ENCODE results near the gene DEFB132. TPM values are rescaled to one million over a fixed set of nuclear protein-coding genes. Genes with fewer than 3 reads are reported as not detected.

Gene DEFB132
- total and polyA plus RNA-seq, 2 donors (not counting 3 experiments of a cell fraction or from before 2014, with no cell fraction given), result not detected

DNA sequence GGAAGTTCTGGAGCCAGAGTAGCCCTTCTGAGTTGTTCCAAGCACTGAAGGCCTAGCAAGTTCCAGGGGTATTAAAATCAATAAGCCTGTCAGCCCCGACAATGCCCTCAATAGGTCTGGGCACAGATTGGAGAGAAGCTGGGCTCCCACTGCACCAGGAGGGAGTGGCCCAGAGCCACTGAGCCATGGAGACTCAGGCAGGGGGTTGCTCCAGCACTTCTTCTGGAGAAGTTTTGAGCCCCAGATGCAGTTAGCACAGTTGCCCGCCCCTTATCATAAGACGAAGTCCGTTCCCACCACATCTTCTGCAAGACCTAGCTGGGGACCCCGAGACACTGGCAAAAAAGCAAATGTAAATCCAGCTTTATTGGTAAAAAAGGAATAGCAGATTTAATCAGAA, 13.0 kb downstream of the DEFB132 start:
- peaks cover 3% of the 10 kb centered on the region for H3K4me1 ChIP-seq (ENCODE audit: control insufficient read depth, extremely low read depth, insufficient read depth, low read length)
- H4K20me1 ChIP-seq (replicated peaks; ENCODE audit: control insufficient read depth, extremely low read depth, insufficient read depth, low read length), result no peaks in the 10 kb centered on the region
- no peak overlapping the region for H3K4me2 ChIP-seq (ENCODE audit: insufficient read depth, low read length)
- peaks cover 0 to 3% of the 10 kb centered on the region in 2 experiments for H3K36me3 ChIP-seq (ENCODE audit: control insufficient read depth in 2 of 2, extremely low read depth in 1 of 2, insufficient read depth in 2 of 2, low read length in 2 of 2)
- H3K4me3 ChIP-seq (replicated peaks in 1 of 3; ENCODE audit: insufficient read depth in 1 of 3, low read depth in 1 of 3, low read length in 3 of 3), result no peak overlapping the region
- ChIA-PET CTCF (interaction anchor here (0.6 to 8.3 kb wide), 3 partner anchors 55 to 209 kb away, joined by 3 to 66 read pairs (median 4); partner anchors contain the start of gene SOX12), POLR2A (interaction anchor here (0.6 kb wide), 1 partner anchor 13 kb away, joined by 3 read pairs; no protein-coding TSS in a partner anchor)
- H3K79me2 ChIP-seq (ENCODE audit: control insufficient read depth, insufficient read depth, low read length), result no peaks in the 10 kb centered on the region
- no peak overlapping the region for H2AFZ ChIP-seq (ENCODE audit: low read depth, low read length)
- intact Hi-C loops (cut with micrococcal nuclease) (no loop called here), dilution Hi-C loops (cut with MboI; ENCODE audit: extremely low pct_ligation_motif_present, low sequenced_read_pairs) (no loop called here)
- TF ChIP-seq GATA2 (IDR thresholded peaks at IDR 0.05; ENCODE audit: insufficient read depth, insufficient read length, low read depth, low read length) (no peak), FOS (IDR thresholded peaks at IDR 0.05; ENCODE audit: borderline replicate concordance, insufficient read depth, low read length) (no peak), EZH2 (IDR thresholded peaks at IDR 0.05; ENCODE audit: borderline replicate concordance, low read depth, low read length, severe bottlenecking) (no peak), POLR2AphosphoS5 (IDR thresholded peaks at IDR 0.05; ENCODE audit: insufficient read depth, low read depth, low read length) (no peak), POLR2A (IDR thresholded peaks at IDR 0.05; ENCODE audit: low read depth, low read length) (no peak), MYC (IDR thresholded peaks at IDR 0.05; ENCODE audit: low read depth, low read length) (no peak), JUN (IDR thresholded peaks at IDR 0.05; ENCODE audit: borderline replicate concordance, insufficient read depth, insufficient read length, low read depth) (no peak)
- TF ChIP-seq, protein P1, sequence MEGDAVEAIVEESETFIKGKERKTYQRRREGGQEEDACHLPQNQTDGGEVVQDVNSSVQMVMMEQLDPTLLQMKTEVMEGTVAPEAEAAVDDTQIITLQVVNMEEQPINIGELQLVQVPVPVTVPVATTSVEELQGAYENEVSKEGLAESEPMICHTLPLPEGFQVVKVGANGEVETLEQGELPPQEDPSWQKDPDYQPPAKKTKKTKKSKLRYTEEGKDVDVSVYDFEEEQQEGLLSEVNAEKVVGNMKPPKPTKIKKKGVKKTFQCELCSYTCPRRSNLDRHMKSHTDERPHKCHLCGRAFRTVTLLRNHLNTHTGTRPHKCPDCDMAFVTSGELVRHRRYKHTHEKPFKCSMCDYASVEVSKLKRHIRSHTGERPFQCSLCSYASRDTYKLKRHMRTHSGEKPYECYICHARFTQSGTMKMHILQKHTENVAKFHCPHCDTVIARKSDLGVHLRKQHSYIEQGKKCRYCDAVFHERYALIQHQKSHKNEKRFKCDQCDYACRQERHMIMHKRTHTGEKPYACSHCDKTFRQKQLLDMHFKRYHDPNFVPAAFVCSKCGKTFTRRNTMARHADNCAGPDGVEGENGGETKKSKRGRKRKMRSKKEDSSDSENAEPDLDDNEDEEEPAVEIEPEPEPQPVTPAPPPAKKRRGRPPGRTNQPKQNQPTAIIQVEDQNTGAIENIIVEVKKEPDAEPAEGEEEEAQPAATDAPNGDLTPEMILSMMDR (IDR thresholded peaks at IDR 0.05; ENCODE audit: extremely low read depth in 1 of 2, insufficient read depth in 1 of 2, low read depth in 1 of 2, low read length in 2 of 2), result no peak
- TF ChIP-seq, protein P2, sequence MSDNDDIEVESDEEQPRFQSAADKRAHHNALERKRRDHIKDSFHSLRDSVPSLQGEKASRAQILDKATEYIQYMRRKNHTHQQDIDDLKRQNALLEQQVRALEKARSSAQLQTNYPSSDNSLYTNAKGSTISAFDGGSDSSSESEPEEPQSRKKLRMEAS (IDR thresholded peaks at IDR 0.05; ENCODE audit: insufficient read depth, insufficient read length), result no peak
- DNase-seq (ENCODE audit: low read depth, low spot score), result no peak
- H3K9me1 ChIP-seq (replicated peaks; ENCODE audit: control insufficient read depth, extremely low read depth, insufficient read depth, low read length), result no peaks in the 10 kb centered on the region
- H3K9me3 ChIP-seq (replicated peaks; ENCODE audit: control insufficient read depth, insufficient read depth, low read length), result no peaks in the 10 kb centered on the region
- no TSS peak for BruUV-seq (replicated peaks)
- H3K27me3 ChIP-seq (ENCODE audit: control insufficient read depth in 2 of 2, insufficient read depth in 2 of 2, low read length in 2 of 2), result no peaks in the 10 kb centered on the region
- FAIRE-seq, result no peak
- H3K9ac ChIP-seq (replicated peaks; ENCODE audit: extremely low read depth, insufficient read depth, low read length), result no peak overlapping the region
- H3K27ac ChIP-seq (ENCODE audit: insufficient read depth, low read depth, low read length), result no peak overlapping the region

All from endothelial cell of umbilical vein (primary cell).